Memory B cell (primary cell): ENCODE measurements around the gene RNF215.
A peak's percentile ranks its signal among the peaks of the same experiment; 100 is the strongest.

Source experiments
- ATAC-seq: fragments of 150-1000 bp; cut with Tn5 transposase; 2 replicates; pipeline ENCODE4 v1.10.0; 2021; ENCODE audit warnings: low read depth, mild to moderate bottlenecking, moderate library complexity
- DNase-seq, 2 donors: peaks; one replicate each; pipeline ENCODE4 v3.0.0; 2022; ENCODE audit warnings: low spot score in 2 of 2
- H3K27ac Mint-ChIP-seq: one replicate; pipeline ENCODE4 v1.8.0; 2022; ENCODE audit warnings: mild to moderate bottlenecking, moderate library complexity, mixed read lengths
- H3K27me3 Mint-ChIP-seq: one replicate; pipeline ENCODE4 v1.8.0; 2022; ENCODE audit warnings: mixed read lengths
- H3K36me3 Mint-ChIP-seq: one replicate; pipeline ENCODE4 v1.8.0; 2022; ENCODE audit warnings: mild to moderate bottlenecking, mixed read lengths
- H3K4me1 Mint-ChIP-seq: one replicate; pipeline ENCODE4 v1.8.0; 2022; ENCODE audit warnings: mixed read lengths
- H3K4me3 Mint-ChIP-seq: one replicate; pipeline ENCODE4 v1.8.0; 2022; ENCODE audit warnings: mild to moderate bottlenecking, moderate library complexity, mixed read lengths
- H3K9me3 Mint-ChIP-seq: one replicate; pipeline ENCODE4 v1.8.0; 2022; ENCODE audit warnings: mixed read lengths

RNF215 gene

GRCh38 chr22:30372915-30373314 is 14.3 kb downstream of the RNF215 start:
- Mint-ChIP-seq H3K27me3 (no peaks in the 10 kb centered on the region), H3K4me3 (no peak overlapping the region), H3K36me3 (peaks cover 2% of the 10 kb centered on the region), H3K27ac (no peak overlapping the region), H3K9me3 (no peaks in the 10 kb centered on the region), H3K4me1 (no peaks in the 10 kb centered on the region)
- ATAC-seq = no peak
- no peak for DNase-seq

- DNase-seq (no peak), ATAC-seq (no peak)
- Mint-ChIP-seq H3K36me3 (peaks cover 2% of the 10 kb centered on the region), H3K27me3 (no peaks in the 10 kb centered on the region), H3K27ac (no peak overlapping the region), H3K4me3 (no peak overlapping the region), H3K9me3 (no peaks in the 10 kb centered on the region), H3K4me1 (no peaks in the 10 kb centered on the region)
Measured at GRCh38 chr22:30371981-30372380, 15.2 kb downstream of the RNF215 start.

DNA sequence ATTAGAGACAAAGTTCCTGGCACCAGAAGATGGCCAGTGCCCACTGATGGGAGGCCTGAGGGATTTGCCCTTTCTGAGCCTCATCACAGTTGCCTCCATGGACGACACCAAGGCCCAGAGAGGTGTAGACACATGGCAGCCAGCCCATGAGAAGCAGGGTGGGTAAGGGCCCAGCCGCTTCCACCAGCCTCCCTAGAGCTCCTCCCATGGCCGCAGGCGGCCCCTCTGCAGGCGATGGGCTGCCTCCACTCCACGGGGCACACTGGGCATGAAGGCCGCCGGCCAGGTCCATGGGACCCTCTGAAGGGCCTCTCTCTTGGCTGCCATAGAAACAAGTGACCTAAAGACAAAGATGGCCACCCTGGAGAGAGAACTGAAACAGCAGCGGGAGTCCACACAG is 15.9 kb downstream of the RNF215 start:
- H3K27ac Mint-ChIP-seq = no peak overlapping the region

GRCh38 chr22:30370641-30371230 is 16.5 kb downstream of the RNF215 start:
- DNase-seq = no peak
- Mint-ChIP-seq H3K36me3 (peaks cover 2% of the 10 kb centered on the region), H3K27me3 (no peaks in the 10 kb centered on the region), H3K9me3 (no peaks in the 10 kb centered on the region), H3K4me1 (no peaks in the 10 kb centered on the region), H3K27ac (no peak overlapping the region), H3K4me3 (no peak overlapping the region)
- ATAC-seq = no peak

More for the DNA sequence above, 15.9 kb downstream of the RNF215 start:
- DNase-seq = no peak
- Mint-ChIP-seq H3K4me3 (no peak overlapping the region), H3K9me3 (no peaks in the 10 kb centered on the region), H3K4me1 (no peaks in the 10 kb centered on the region), H3K36me3 (peaks cover 2% of the 10 kb centered on the region), H3K27me3 (no peaks in the 10 kb centered on the region)
- ATAC-seq = no peak

GRCh38 chr22:30368420-30368819 is 18.8 kb downstream of the RNF215 start:
- no peak overlapping the region for H3K4me3 Mint-ChIP-seq
- H3K27ac Mint-ChIP-seq = peak overlapping the region; percentile 38

GRCh38 chr22:30365891-30366290 is 21.3 kb downstream of the RNF215 start:
- no peak for DNase-seq
- Mint-ChIP-seq H3K27ac (no peak overlapping the region), H3K36me3 (peaks cover 2% of the 10 kb centered on the region), H3K27me3 (no peaks in the 10 kb centered on the region), H3K4me1 (no peaks in the 10 kb centered on the region), H3K9me3 (no peaks in the 10 kb centered on the region), H3K4me3 (no peak overlapping the region)
- ATAC-seq = no peak

More at GRCh38 chr22:30368420-30368819, 18.8 kb downstream of the RNF215 start:
- ATAC-seq = no peak
- no peaks in the 10 kb centered on the region for H3K27me3 Mint-ChIP-seq
- no peak for DNase-seq
- H3K4me1 Mint-ChIP-seq = no peaks in the 10 kb centered on the region
- H3K9me3 Mint-ChIP-seq = no peaks in the 10 kb centered on the region
- peaks cover 2% of the 10 kb centered on the region for H3K36me3 Mint-ChIP-seq

GRCh38 chr22:30362651-30363281 is 24.4 kb downstream of the RNF215 start:
- Mint-ChIP-seq H3K4me3 (no peak overlapping the region), H3K9me3 (no peaks in the 10 kb centered on the region), H3K4me1 (peaks cover 3% of the 10 kb centered on the region), H3K27me3 (no peaks in the 10 kb centered on the region), H3K36me3 (no peaks in the 10 kb centered on the region), H3K27ac (no peak overlapping the region)
- no peak for ATAC-seq
- no peak for DNase-seq

DNA sequence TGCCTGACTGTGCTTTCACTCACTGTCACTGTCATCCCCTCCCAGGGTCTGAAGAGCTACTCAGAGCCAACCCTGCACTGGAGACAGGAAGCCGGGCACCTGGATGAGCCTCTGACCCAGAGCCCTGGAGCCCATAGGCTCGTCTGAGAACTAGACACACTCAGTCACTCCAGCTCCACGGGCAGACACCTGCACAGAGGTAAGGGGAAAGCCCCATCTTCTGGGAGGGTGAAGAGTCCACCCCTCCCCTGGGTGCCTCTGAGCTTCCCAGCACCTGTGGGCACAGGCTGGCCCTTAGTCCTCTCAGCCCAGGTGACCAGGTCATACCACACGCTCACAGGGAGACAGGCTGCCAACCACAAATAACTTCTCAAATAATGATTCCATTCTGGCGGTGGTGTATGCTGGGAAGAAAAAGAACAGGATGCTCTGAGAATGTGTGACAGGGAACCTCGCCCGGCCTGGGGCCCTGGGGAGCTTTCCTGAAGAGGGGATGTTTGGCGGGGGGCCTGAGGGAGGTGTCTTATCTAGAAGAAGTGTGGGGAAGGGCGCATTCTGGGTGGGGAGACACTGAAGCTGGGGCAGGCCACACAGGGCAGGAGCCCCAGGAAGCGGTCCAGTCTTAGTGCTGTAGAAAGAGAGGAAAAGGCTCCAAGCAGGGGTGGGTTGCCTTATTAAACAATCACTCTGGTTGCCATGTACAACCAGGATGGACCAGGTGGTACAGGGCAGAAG is 25.1 kb downstream of the RNF215 start:
- H3K9me3 Mint-ChIP-seq = no peaks in the 10 kb centered on the region
- H3K4me1 Mint-ChIP-seq = peaks cover 6% of the 10 kb centered on the region
- ATAC-seq = no peak
- no peaks in the 10 kb centered on the region for H3K36me3 Mint-ChIP-seq
- no peak overlapping the region for H3K4me3 Mint-ChIP-seq
- DNase-seq = no peak
- no peaks in the 10 kb centered on the region for H3K27me3 Mint-ChIP-seq
- no peak overlapping the region for H3K27ac Mint-ChIP-seq

DNA sequence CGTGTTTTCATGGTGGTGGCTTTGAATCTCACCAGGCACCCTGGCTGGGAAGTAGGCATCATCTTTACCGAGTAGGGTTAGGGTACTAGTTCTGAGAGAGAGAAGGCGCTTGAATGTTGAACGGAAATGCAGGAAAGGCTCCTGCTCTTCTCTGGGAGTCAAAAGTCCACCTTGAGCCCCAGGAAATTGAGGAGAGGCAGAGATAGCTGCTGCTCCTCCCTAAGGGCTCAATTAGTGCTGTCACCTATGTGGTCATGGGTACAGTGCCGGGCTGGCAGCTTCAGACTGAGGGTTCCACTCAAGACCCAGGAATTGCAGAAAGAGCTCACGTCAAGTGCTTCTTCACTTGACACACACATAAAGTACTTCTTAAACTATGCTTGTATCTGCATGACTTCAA is 28.7 kb downstream of the RNF215 start:
- no peak overlapping the region for H3K4me3 Mint-ChIP-seq

DNA sequence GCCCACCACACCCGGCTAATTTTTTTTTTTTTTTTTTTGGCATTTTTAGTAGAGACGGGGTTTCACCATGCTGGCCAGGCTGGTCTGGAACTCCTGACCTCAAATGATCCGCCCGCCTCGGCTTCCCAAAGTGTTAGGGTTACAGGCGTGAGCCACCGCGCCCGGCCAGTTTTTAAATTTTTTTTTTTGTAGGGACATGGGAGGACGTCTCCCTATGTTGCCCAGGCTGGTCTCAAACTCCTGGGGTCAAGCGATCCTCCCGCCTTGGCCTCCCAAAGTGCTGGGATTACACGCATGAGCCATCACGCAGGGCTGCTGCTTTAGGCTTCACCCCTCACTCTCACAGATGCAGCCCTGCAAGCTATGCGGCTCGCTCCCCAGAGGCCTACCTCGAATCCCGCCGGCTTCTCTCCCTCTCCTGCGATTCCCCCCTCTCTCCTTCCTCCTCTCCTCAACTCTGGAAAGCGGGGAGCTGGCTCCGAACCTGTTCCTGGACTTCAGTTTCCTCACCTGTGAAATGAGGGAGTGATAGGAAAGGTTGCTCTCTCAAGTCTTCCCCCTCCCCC is 29.5 kb downstream of the RNF215 start:
- Mint-ChIP-seq H3K27me3 (no peaks in the 10 kb centered on the region), H3K27ac (peak overlapping the region; percentile 99), H3K9me3 (no peaks in the 10 kb centered on the region), H3K4me3 (peak overlapping the region; percentile 92), H3K4me1 (peaks cover 30% of the 10 kb centered on the region), H3K36me3 (peaks cover 14% of the 10 kb centered on the region)
- no peak for DNase-seq
- no peak for ATAC-seq

More for the DNA sequence above, 28.7 kb downstream of the RNF215 start:
- peak overlapping the region; percentile 90 for H3K27ac Mint-ChIP-seq
- no peaks in the 10 kb centered on the region for H3K9me3 Mint-ChIP-seq
- DNase-seq = no peak
- no peaks in the 10 kb centered on the region for H3K27me3 Mint-ChIP-seq
- H3K36me3 Mint-ChIP-seq = peaks cover 14% of the 10 kb centered on the region
- no peak for ATAC-seq
- peaks cover 30% of the 10 kb centered on the region for H3K4me1 Mint-ChIP-seq

- H3K4me1 Mint-ChIP-seq = peaks cover 33% of the 10 kb centered on the region
- ATAC-seq (peak; percentile 5), DNase-seq (no peak)
- H3K9me3 Mint-ChIP-seq = no peaks in the 10 kb centered on the region
- peak overlapping the region; percentile 92 for H3K4me3 Mint-ChIP-seq
- H3K27me3 Mint-ChIP-seq = no peaks in the 10 kb centered on the region
- peaks cover 17% of the 10 kb centered on the region for H3K36me3 Mint-ChIP-seq
- peak overlapping the region; percentile 99 for H3K27ac Mint-ChIP-seq
Measured at GRCh38 chr22:30357236-30357570, 30.0 kb downstream of the RNF215 start.

- peaks cover 18% of the 10 kb centered on the region for H3K36me3 Mint-ChIP-seq
- H3K27ac Mint-ChIP-seq = peak within 1 kb of the TSS; percentile 99
- H3K4me3 Mint-ChIP-seq = peak within 1 kb of the TSS; percentile 92
- DNase-seq (peak; percentile 82 to 86), ATAC-seq (peak; percentile 87)
- H3K27me3 Mint-ChIP-seq = no peaks in the 10 kb centered on the region
- no peaks in the 10 kb centered on the region for H3K9me3 Mint-ChIP-seq
- peaks cover 34% of the 10 kb centered on the region for H3K4me1 Mint-ChIP-seq
Measured at GRCh38 chr22:30356449-30357235, 30.6 kb downstream of the RNF215 start, which contains the start of the genes CCDC157 and SF3A1. TSS of gene CCDC157 (plus strand) at chr22:30357007. CDS start at chr22:30366001, 8,994 bp downstream. TSS of gene SF3A1 (minus strand) at chr22:30356894. CDS start at chr22:30356792, 102 bp downstream.

GRCh38 chr22:30354644-30355043 is 32.6 kb downstream of the RNF215 start:
- H3K27ac Mint-ChIP-seq = peak overlapping the region; percentile 99
- peak overlapping the region; percentile 0 for H3K4me3 Mint-ChIP-seq
- no peaks in the 10 kb centered on the region for H3K27me3 Mint-ChIP-seq
- peaks cover 25% of the 10 kb centered on the region for H3K36me3 Mint-ChIP-seq
- peaks cover 41% of the 10 kb centered on the region for H3K4me1 Mint-ChIP-seq
- DNase-seq = no peak
- ATAC-seq = no peak
- H3K9me3 Mint-ChIP-seq = no peaks in the 10 kb centered on the region
